ENCODE data around the gene IGDCC3. TPM values are rescaled to one million over a fixed set of nuclear protein-coding genes. Genes with fewer than 3 reads are reported as not detected.
A peak's percentile ranks its signal among the peaks of the same experiment; 100 is the strongest.

The IGDCC3 gene
- polyA plus RNA-seq, 2 of the 4 experiments (the other 2 are of a cell fraction) = 0.04 to 0.12 TPM

DNA sequence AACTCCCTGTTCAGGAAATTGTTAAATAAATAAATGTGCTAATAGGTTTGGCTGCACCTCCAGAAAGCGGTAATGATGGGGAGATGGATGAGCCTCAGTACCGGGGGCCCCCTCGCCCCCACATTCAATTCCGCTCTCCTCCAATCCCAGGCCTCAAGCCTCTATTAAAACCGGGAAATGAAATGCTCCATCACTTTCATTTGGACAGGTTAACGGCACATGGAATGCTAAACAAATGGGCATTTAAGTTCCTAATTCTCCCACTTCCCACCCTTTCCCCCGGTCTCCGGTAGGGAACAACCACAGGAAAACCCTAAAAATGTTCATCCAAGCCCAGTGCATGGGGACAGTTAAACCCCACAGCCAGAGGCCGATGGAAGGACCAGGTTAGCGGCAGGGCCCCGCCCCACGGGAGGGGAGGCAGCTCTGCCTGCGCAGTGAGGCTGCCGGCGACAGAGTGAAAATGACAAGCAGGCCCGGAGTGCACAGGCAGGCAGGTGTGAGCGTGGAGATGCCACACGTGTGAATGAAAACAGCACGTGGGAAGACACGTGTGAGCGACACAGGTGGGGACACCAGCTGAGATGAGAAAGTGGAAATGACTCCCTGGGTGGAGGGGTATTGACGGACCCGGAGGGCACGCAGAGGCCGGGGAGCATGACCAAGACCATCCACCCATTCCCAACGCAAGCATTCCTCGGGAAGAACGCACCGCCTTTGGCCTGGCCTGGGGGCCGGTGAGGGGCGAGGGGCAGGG, 45.2 kb downstream of the IGDCC3 start:
- H3K9me3 ChIP-seq = no peaks in the 10 kb centered on the region
- ChIA-PET POLR2A (no interaction called here), CTCF (interaction anchor here (1.6 to 7.5 kb wide), 3 partner anchors 13 to 53 kb away, joined by 3 to 75 read pairs (median 32); no protein-coding TSS in a partner anchor)
- DNase-seq (ENCODE audit: low read depth in 1 of 2, low spot score in 1 of 2) (no peak), ATAC-seq (no peak), FAIRE-seq (no peak)
- no peak overlapping the region for H3K27ac ChIP-seq
- no peak overlapping the region for H3K4me3 ChIP-seq
- WGBS (ENCODE audit: missing lambda C conversion rate) = 78% methylated on average over 28 of the region's 31 CpGs
- no peak for TF ChIP-seq CHD4 (IDR thresholded peaks at IDR 0.05; ENCODE audit: borderline replicate concordance)
- TF ChIP-seq CEBPB (IDR thresholded peaks at IDR 0.05) = no peak
- no peak for TF ChIP-seq FOSB (CRISPR knock-in tag; IDR thresholded peaks at IDR 0.05)
- no peak for TF ChIP-seq E2F6 (IDR thresholded peaks at IDR 0.05; ENCODE audit: borderline replicate concordance, low read depth)
- TF ChIP-seq MAZ (IDR thresholded peaks at IDR 0.05; ENCODE audit: borderline replicate concordance, low read depth, low read length) = no peak
- TF ChIP-seq MAFK (IDR thresholded peaks at IDR 0.05; ENCODE audit: partially characterized antibody) = no peak
- no peak for TF ChIP-seq POLR2AphosphoS2 (conservative IDR thresholded peaks at IDR 0.05; ENCODE audit: low read length)
- no peak for TF ChIP-seq PBX3 (IDR thresholded peaks at IDR 0.05)
- TF ChIP-seq ESRRA (IDR thresholded peaks at IDR 0.05; ENCODE audit: borderline replicate concordance, low read length) = no peak
- no peak for TF ChIP-seq POLR2A (IDR thresholded peaks at IDR 0.05; ENCODE audit: low read length)
- no peak for TF ChIP-seq RCOR1 (IDR thresholded peaks at IDR 0.05; ENCODE audit: low read depth, low read length)
- H3K4me1 ChIP-seq = no peaks in the 10 kb centered on the region
- H3K4me2 ChIP-seq = no peak overlapping the region

- no peak overlapping the region for H3K4me3 ChIP-seq
- no peaks in the 10 kb centered on the region for H3K9me3 ChIP-seq
- ChIA-PET POLR2A (no interaction called here), CTCF (interaction anchor here (1.6 to 7.5 kb wide), 3 partner anchors 13 to 54 kb away, joined by 3 to 75 read pairs (median 32); no protein-coding TSS in a partner anchor)
- FAIRE-seq = no peak
- H3K4me1 ChIP-seq = no peaks in the 10 kb centered on the region
- 78% methylated on average over 6 of the region's 7 CpGs for WGBS (ENCODE audit: missing lambda C conversion rate)
- no peak for TF ChIP-seq NR3C1 (IDR thresholded peaks at IDR 0.05)
- TF ChIP-seq BCL3 (IDR thresholded peaks at IDR 0.05) = no peak
- no peak for TF ChIP-seq ZNF302 (CRISPR knock-in tag; IDR thresholded peaks at IDR 0.05)
- TF ChIP-seq ELK1 (IDR thresholded peaks at IDR 0.05; ENCODE audit: low read depth, low read length) = no peak
- TF ChIP-seq RNF2 (IDR thresholded peaks at IDR 0.05; ENCODE audit: borderline replicate concordance, low read depth) = no peak
- TF ChIP-seq JUNB (IDR thresholded peaks at IDR 0.05) = no peak
- no peak for DNase-seq (ENCODE audit: low read depth in 1 of 2, low spot score in 1 of 2)
- no peak overlapping the region for H3K27ac ChIP-seq
- H3K4me2 ChIP-seq = no peak overlapping the region
- ATAC-seq = no peak
Observed at GRCh38 chr15:65331811-65332210, 46.0 kb downstream of the IGDCC3 start.

GRCh38 chr15:65330934-65331645, 46.7 kb downstream of the IGDCC3 start:
- ATAC-seq (no peak), DNase-seq (ENCODE audit: low read depth in 1 of 2, low spot score in 1 of 2) (no peak), FAIRE-seq (no peak)
- H3K4me1 ChIP-seq = no peaks in the 10 kb centered on the region
- no peaks in the 10 kb centered on the region for H3K9me3 ChIP-seq
- POLR2A ChIA-PET = no interaction called here
- CTCF ChIA-PET = interaction anchor here (1.0 to 7.5 kb wide), 4 partner anchors 12 to 68 kb away, joined by 3 to 75 read pairs (median 18); no protein-coding TSS in a partner anchor
- WGBS (ENCODE audit: missing lambda C conversion rate) = 78% methylated on average over 22 of the region's 22 CpGs
- no peak for TF ChIP-seq BHLHE40 (IDR thresholded peaks at IDR 0.05; ENCODE audit: low read depth, low read length)
- TF ChIP-seq REST (IDR thresholded peaks at IDR 0.05) = peak; percentile 71
- no peak overlapping the region for H3K4me2 ChIP-seq
- no peak overlapping the region for H3K4me3 ChIP-seq
- H3K27ac ChIP-seq = no peak overlapping the region

Data from A549 (cell line).